ENCODE measurements around the gene HEATR1. TPM values are rescaled to one million over a fixed set of nuclear protein-coding genes. Genes with fewer than 3 reads are reported as not detected.

Gene HEATR1
- total RNA-seq, 1 experiment from 2014 or later = 66.5 TPM

DNA sequence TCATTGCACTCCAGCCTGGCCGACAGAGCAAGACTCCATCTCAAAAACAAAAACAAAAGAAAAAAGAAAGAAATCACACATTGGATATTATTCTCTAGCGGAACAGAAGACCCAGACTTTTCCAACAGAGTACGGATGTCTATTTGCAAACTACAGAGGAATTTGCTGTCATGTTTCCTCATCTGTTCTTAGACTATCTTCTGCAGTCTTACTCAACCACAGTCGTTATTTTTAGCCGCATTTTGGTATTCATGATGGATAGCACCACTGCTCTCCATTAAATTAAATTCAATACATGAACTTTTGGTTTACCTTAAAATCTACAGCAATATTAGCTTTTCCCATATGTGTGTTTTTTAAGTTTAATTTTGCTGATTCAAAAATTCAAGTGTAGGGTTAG lies 14.2 kb upstream of the HEATR1 start:
- intact Hi-C loops (cut with micrococcal nuclease; ENCODE audit: unreplicated experiment) (loop anchor here (10.0 kb wide), 1 partner anchor 126 kb away; no protein-coding TSS in a partner anchor), in situ Hi-C loops (cut with HindIII; ENCODE audit: low pct_unique_long_range_greater_than_20kb, low sequenced_read_pairs) (no loop called here)
- no peaks in the 10 kb centered on the region; the same call in 1 of the 2 replicates for H3K4me1 ChIP-seq (ENCODE audit: control insufficient read depth, insufficient read depth, low read length)
- H3K9me3 ChIP-seq (ENCODE audit: control insufficient read depth, insufficient read depth, low read depth, low read length) = no peaks in the 10 kb centered on the region
- ChIA-PET POLR2A (no interaction called here), CTCF (no interaction called here)
- H3K4me3 ChIP-seq (ENCODE audit: low read depth in 2 of 2, low read length in 2 of 2) = no peak overlapping the region
- H3K27ac ChIP-seq (ENCODE audit: low read length) = no peak overlapping the region
- DNase-seq (ENCODE audit: low read depth, low spot score) (no peak), ATAC-seq (no peak)
- BruUV-seq (replicated peaks) = no TSS peak
- TF ChIP-seq TCF7L2 (IDR thresholded peaks at IDR 0.05; ENCODE audit: low read depth, low read length) (no peak), CTCF (IDR thresholded peaks at IDR 0.05) (no peak), SIN3A (IDR thresholded peaks at IDR 0.05; ENCODE audit: borderline replicate concordance, insufficient read depth, low read depth, low read length) (no peak), REST (IDR thresholded peaks at IDR 0.05; ENCODE audit: insufficient read depth in 1 of 2, low read depth in 2 of 2, low read length in 1 of 2) (no peak), POLR2AphosphoS5 (IDR thresholded peaks at IDR 0.05; ENCODE audit: low read depth, low read length) (no peak)
- H3K36me3 ChIP-seq (ENCODE audit: control insufficient read depth, insufficient read depth, low read length) = no peaks in the 10 kb centered on the region
- H3K27me3 ChIP-seq (ENCODE audit: control insufficient read depth, insufficient read depth, low read length) = no peaks in the 10 kb centered on the region

- TF ChIP-seq CTCF (IDR thresholded peaks at IDR 0.05) = no peak
- no peak for TF ChIP-seq SIN3A (IDR thresholded peaks at IDR 0.05; ENCODE audit: borderline replicate concordance, insufficient read depth, low read depth, low read length)
- TF ChIP-seq TCF7L2 (IDR thresholded peaks at IDR 0.05; ENCODE audit: low read depth, low read length) = no peak
- no peak for TF ChIP-seq REST (IDR thresholded peaks at IDR 0.05; ENCODE audit: insufficient read depth in 1 of 2, low read depth in 2 of 2, low read length in 1 of 2)
- no peak for TF ChIP-seq POLR2AphosphoS5 (IDR thresholded peaks at IDR 0.05; ENCODE audit: low read depth, low read length)
- DNase-seq (ENCODE audit: low read depth, low spot score) = no peak
- BruUV-seq (replicated peaks) = no TSS peak
- in situ Hi-C loops (cut with HindIII; ENCODE audit: low pct_unique_long_range_greater_than_20kb, low sequenced_read_pairs) (no loop called here), intact Hi-C loops (cut with micrococcal nuclease; ENCODE audit: unreplicated experiment) (loop anchor here (10.0 kb wide), 1 partner anchor 129 kb away; no protein-coding TSS in a partner anchor)
- ChIA-PET CTCF (no interaction called here), POLR2A (no interaction called here)
- H3K4me3 ChIP-seq (ENCODE audit: low read depth in 2 of 2, low read length in 2 of 2) = no peak overlapping the region
- H3K27me3 ChIP-seq (ENCODE audit: control insufficient read depth, insufficient read depth, low read length) = no peaks in the 10 kb centered on the region; the same call in 1 of the 2 replicates
- no peak for ATAC-seq
- H3K36me3 ChIP-seq (ENCODE audit: control insufficient read depth, insufficient read depth, low read length) = no peaks in the 10 kb centered on the region
- H3K9me3 ChIP-seq (ENCODE audit: control insufficient read depth, insufficient read depth, low read depth, low read length) = no peaks in the 10 kb centered on the region
- no peak overlapping the region for H3K27ac ChIP-seq (ENCODE audit: low read length)
- no peaks in the 10 kb centered on the region; the same call in 1 of the 2 replicates for H3K4me1 ChIP-seq (ENCODE audit: control insufficient read depth, insufficient read depth, low read length)
These were observed 11.3 kb upstream of the HEATR1 start for GRCh38 chr1:236615399-236616148.
